Measurements from ENCODE around the gene PDRG1. TPM values are rescaled to one million over a fixed set of nuclear protein-coding genes. Genes with fewer than 3 reads are reported as not detected.

Gene PDRG1
- polyA plus RNA-seq, 1 donor from 2014 or later, result 50.6 TPM

DNA sequence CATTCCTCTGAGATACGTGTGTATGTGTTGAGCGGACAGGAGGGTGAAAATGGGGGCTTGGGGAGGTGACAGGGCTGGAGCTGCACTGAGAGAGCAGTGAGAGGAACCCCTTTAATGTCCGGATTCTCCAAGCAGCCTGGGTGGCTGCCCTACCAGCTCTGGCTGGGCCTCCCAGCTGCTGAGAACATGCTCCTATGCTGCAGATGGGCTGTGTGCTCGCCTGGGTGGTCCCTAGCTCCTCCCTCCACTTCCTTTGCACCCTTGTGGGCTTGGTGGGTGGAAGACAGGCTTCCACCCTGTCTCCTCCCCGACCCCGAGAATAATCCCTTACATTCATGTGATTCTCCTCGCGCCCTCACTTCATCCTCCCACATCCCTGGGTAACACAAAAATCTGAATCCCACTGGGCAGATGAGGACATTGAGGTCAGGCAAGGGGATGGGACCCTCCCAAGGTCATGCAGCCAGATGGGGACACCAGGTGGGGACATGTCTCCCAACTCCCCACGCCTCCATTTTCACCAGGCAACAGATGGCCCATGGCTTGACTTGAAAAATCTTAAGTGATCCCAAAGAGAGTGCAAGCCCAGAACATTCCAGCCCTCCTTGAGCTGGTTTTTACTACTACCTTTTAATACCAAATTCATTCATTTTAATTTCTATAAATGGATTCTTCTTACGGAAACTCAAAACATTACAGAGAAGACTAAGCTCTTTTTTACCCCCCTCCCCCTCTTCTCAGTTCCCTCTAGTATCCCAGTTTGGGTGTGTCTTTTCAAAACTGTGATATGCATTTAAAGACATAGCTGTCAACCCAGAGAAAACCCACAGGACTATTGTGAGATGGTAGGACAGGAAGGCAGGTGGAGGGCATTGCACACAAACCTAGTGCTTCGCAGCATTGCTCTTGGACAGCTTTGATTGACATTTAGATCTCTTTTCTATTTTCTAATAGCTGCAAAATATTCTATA is 5.0 kb upstream of the PDRG1 start:
- H4K20me1 ChIP-seq (ENCODE audit: insufficient read depth), result no peaks in the 10 kb centered on the region
- H3K79me2 ChIP-seq (replicated peaks; ENCODE audit: insufficient read depth, low read length), result no peaks in the 10 kb centered on the region
- no peak overlapping the region for H2AFZ ChIP-seq (ENCODE audit: low read depth, low read length)
- no peaks in the 10 kb centered on the region for H3F3A ChIP-seq (ENCODE audit: insufficient read depth, low read length, poor library complexity, severe bottlenecking)
- no peaks in the 10 kb centered on the region for H3K9me2 ChIP-seq (ENCODE audit: insufficient read depth, low read length)
- no peaks in the 10 kb centered on the region for H3K27me3 ChIP-seq (ENCODE audit: insufficient read depth, low read depth, low read length)
- H3K27ac ChIP-seq (ENCODE audit: low read length), result no peak overlapping the region
- no peak overlapping the region for H3K4me3 ChIP-seq (ENCODE audit: low read length)
- TF ChIP-seq EZH2 (IDR thresholded peaks at IDR 0.05; ENCODE audit: borderline replicate concordance, insufficient read depth, low read length, poor library complexity, severe bottlenecking), result no peak
- TF ChIP-seq, protein P1, sequence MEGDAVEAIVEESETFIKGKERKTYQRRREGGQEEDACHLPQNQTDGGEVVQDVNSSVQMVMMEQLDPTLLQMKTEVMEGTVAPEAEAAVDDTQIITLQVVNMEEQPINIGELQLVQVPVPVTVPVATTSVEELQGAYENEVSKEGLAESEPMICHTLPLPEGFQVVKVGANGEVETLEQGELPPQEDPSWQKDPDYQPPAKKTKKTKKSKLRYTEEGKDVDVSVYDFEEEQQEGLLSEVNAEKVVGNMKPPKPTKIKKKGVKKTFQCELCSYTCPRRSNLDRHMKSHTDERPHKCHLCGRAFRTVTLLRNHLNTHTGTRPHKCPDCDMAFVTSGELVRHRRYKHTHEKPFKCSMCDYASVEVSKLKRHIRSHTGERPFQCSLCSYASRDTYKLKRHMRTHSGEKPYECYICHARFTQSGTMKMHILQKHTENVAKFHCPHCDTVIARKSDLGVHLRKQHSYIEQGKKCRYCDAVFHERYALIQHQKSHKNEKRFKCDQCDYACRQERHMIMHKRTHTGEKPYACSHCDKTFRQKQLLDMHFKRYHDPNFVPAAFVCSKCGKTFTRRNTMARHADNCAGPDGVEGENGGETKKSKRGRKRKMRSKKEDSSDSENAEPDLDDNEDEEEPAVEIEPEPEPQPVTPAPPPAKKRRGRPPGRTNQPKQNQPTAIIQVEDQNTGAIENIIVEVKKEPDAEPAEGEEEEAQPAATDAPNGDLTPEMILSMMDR (IDR thresholded peaks at IDR 0.05; ENCODE audit: poor library complexity, severe bottlenecking), result no peak
- no peak for TF ChIP-seq RAD21 (conservative IDR thresholded peaks at IDR 0.05)
- no peak for TF ChIP-seq EP300 (conservative IDR thresholded peaks at IDR 0.05; ENCODE audit: poor library complexity, severe bottlenecking)
- TF ChIP-seq, protein P2, sequence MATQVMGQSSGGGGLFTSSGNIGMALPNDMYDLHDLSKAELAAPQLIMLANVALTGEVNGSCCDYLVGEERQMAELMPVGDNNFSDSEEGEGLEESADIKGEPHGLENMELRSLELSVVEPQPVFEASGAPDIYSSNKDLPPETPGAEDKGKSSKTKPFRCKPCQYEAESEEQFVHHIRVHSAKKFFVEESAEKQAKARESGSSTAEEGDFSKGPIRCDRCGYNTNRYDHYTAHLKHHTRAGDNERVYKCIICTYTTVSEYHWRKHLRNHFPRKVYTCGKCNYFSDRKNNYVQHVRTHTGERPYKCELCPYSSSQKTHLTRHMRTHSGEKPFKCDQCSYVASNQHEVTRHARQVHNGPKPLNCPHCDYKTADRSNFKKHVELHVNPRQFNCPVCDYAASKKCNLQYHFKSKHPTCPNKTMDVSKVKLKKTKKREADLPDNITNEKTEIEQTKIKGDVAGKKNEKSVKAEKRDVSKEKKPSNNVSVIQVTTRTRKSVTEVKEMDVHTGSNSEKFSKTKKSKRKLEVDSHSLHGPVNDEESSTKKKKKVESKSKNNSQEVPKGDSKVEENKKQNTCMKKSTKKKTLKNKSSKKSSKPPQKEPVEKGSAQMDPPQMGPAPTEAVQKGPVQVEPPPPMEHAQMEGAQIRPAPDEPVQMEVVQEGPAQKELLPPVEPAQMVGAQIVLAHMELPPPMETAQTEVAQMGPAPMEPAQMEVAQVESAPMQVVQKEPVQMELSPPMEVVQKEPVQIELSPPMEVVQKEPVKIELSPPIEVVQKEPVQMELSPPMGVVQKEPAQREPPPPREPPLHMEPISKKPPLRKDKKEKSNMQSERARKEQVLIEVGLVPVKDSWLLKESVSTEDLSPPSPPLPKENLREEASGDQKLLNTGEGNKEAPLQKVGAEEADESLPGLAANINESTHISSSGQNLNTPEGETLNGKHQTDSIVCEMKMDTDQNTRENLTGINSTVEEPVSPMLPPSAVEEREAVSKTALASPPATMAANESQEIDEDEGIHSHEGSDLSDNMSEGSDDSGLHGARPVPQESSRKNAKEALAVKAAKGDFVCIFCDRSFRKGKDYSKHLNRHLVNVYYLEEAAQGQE (IDR thresholded peaks at IDR 0.05; ENCODE audit: borderline replicate concordance), result no peak
- TF ChIP-seq SMC3 (conservative IDR thresholded peaks at IDR 0.05; ENCODE audit: poor library complexity), result no peak
- no peak for TF ChIP-seq POLR2AphosphoS5 (IDR thresholded peaks at IDR 0.05)
- TF ChIP-seq TAF1 (IDR thresholded peaks at IDR 0.05; ENCODE audit: low read depth), result no peak
- TF ChIP-seq MXI1 (conservative IDR thresholded peaks at IDR 0.05; ENCODE audit: poor library complexity, severe bottlenecking), result no peak
- no peaks in the 10 kb centered on the region for H3K9me3 ChIP-seq (ENCODE audit: low read length)
- H3K36me3 ChIP-seq (ENCODE audit: insufficient read depth, low read length), result no peaks in the 10 kb centered on the region
- H3K4me2 ChIP-seq (ENCODE audit: low read length), result no peak overlapping the region
- H3K9ac ChIP-seq (ENCODE audit: low read length), result no peak overlapping the region

DNA sequence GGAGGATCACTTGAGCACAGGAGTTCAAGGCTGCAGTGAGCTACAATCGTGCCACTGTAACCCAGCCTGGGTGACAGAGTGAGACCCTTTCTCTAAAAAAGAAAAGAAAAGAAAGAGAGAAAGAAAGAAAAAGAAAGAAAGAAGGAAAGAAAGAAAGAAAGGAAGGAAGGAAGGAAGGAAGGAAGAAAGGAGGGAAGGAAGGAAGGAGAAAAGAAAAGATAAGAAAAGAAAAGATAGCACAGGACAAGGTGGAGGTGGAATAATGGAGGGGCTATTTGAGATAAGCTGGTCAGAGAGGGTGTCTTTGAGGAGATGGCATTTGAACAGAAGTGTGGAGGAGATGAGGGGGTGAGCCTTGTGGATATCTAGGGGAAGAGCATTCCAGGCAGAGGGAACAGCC is 2.7 kb upstream of the PDRG1 start:
- no peak overlapping the region for H3K4me3 ChIP-seq (ENCODE audit: low read length)
- H3F3A ChIP-seq (ENCODE audit: insufficient read depth, low read length, poor library complexity, severe bottlenecking), result no peaks in the 10 kb centered on the region
- H3K79me2 ChIP-seq (replicated peaks; ENCODE audit: insufficient read depth, low read length), result peaks cover 22% of the 10 kb centered on the region
- H3K9me3 ChIP-seq (ENCODE audit: low read length), result no peaks in the 10 kb centered on the region
- H2AFZ ChIP-seq (ENCODE audit: low read depth, low read length), result no peak overlapping the region
- H3K27me3 ChIP-seq (ENCODE audit: insufficient read depth, low read depth, low read length), result no peaks in the 10 kb centered on the region
- H3K9ac ChIP-seq (ENCODE audit: low read length), result no peak overlapping the region
- H3K36me3 ChIP-seq (ENCODE audit: insufficient read depth, low read length), result no peaks in the 10 kb centered on the region
- H4K20me1 ChIP-seq (ENCODE audit: insufficient read depth), result no peaks in the 10 kb centered on the region
- TF ChIP-seq SMC3 (conservative IDR thresholded peaks at IDR 0.05; ENCODE audit: poor library complexity), result no peak
- no peak for TF ChIP-seq RAD21 (conservative IDR thresholded peaks at IDR 0.05)
- no peak for TF ChIP-seq EZH2 (IDR thresholded peaks at IDR 0.05; ENCODE audit: borderline replicate concordance, insufficient read depth, low read length, poor library complexity, severe bottlenecking)
- no peak for TF ChIP-seq POLR2AphosphoS5 (IDR thresholded peaks at IDR 0.05)
- TF ChIP-seq MXI1 (conservative IDR thresholded peaks at IDR 0.05; ENCODE audit: poor library complexity, severe bottlenecking), result no peak
- no peak for TF ChIP-seq EP300 (conservative IDR thresholded peaks at IDR 0.05; ENCODE audit: poor library complexity, severe bottlenecking)
- TF ChIP-seq, protein P1 (IDR thresholded peaks at IDR 0.05; ENCODE audit: poor library complexity, severe bottlenecking), result no peak
- TF ChIP-seq TAF1 (IDR thresholded peaks at IDR 0.05; ENCODE audit: low read depth), result no peak
- TF ChIP-seq, protein P2 (IDR thresholded peaks at IDR 0.05; ENCODE audit: borderline replicate concordance), result no peak
- H3K4me2 ChIP-seq (ENCODE audit: low read length), result no peak overlapping the region
- H3K9me2 ChIP-seq (ENCODE audit: insufficient read depth, low read length), result no peaks in the 10 kb centered on the region
- H3K27ac ChIP-seq (ENCODE audit: low read length), result no peak overlapping the region
